ENCODE measurements around the gene CASP2. TPM values are rescaled to one million over a fixed set of nuclear protein-coding genes. Genes with fewer than 3 reads are reported as not detected.

The CASP2 gene
- total and polyA plus RNA-seq, 2 of the 13 experiments (the other 11 are each of a cell fraction or from before 2014, with no cell fraction given), result 10.2 to 13.7 TPM

DNA sequence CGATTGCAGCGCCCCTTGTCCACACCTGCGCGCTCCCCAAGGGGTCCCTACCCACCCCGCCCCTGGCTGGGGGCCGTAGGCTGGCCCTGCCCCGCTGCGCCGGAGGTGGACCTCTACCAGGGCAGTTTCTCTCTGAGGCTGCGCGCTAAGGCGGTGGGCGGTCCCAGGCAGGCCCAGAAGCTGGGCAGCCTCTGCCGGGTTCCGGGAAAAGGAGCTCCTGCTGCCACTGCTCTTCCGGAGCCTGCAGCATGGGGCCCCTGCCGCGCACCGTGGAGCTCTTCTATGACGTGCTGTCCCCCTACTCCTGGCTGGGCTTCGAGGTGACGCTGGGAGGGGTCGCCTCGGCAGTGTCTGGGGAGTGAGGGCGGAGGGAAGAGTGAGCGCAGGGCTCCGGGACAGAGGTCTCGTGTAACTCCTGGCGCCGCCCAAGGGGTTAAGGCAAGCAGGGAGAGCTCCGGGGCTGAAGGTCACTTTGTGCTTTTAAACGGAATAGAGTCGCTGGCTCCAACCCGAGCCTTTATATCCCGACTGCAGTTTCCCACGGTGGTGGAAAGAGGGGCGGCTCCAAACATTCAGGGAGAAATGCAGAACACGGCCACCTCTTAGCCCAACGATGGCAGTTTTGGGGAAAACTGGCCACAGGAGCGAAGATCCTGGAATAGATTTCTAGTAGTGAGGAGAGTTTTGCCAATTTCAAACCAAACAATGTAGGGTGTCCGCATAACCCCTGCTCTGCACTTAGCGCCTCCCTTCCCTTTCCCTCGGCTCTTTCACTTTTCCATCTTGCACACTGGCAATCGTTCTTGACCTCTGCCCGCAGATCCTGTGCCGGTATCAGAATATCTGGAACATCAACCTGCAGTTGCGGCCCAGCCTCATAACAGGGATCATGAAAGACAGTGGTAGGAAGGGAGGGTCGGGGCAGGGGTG, 24.6 kb upstream of the CASP2 start, which contains the start of gene GSTK1 (continued):
- TF ChIP-seq, protein P1, sequence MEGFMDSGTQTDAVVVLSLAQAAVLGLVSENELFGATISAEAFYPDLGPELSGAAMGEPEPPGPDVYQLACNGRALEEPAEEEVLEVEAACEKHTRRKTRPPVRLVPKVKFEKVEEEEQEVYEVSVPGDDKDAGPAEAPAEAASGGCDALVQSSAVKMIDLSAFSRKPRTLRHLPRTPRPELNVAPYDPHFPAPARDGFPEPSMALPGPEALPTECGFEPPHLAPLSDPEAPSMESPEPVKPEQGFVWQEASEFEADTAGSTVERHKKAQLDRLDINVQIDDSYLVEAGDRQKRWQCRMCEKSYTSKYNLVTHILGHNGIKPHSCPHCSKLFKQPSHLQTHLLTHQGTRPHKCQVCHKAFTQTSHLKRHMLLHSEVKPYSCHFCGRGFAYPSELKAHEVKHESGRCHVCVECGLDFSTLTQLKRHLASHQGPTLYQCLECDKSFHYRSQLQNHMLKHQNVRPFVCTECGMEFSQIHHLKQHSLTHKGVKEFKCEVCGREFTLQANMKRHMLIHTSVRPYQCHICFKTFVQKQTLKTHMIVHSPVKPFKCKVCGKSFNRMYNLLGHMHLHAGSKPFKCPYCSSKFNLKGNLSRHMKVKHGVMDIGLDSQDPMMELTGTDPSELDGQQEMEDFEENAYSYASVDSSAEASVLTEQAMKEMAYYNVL (CRISPR knock-in tag; IDR thresholded peaks at IDR 0.05; ENCODE audit: borderline replicate concordance), result peak; percentile 49; the same call in 1 of the 2 replicates
- TF ChIP-seq, protein P2, sequence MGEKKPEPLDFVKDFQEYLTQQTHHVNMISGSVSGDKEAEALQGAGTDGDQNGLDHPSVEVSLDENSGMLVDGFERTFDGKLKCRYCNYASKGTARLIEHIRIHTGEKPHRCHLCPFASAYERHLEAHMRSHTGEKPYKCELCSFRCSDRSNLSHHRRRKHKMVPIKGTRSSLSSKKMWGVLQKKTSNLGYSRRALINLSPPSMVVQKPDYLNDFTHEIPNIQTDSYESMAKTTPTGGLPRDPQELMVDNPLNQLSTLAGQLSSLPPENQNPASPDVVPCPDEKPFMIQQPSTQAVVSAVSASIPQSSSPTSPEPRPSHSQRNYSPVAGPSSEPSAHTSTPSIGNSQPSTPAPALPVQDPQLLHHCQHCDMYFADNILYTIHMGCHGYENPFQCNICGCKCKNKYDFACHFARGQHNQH (CRISPR knock-in tag; IDR thresholded peaks at IDR 0.05), result peak; percentile 76
- peak; percentile 50; the same call in 1 of the 2 replicates for TF ChIP-seq NFIC (IDR thresholded peaks at IDR 0.05; ENCODE audit: low read length)
- TF ChIP-seq ZKSCAN8 (CRISPR knock-in tag; IDR thresholded peaks at IDR 0.05; ENCODE audit: borderline replicate concordance), result peak; percentile 30; the same call in 1 of the 2 replicates
- TF ChIP-seq ZNF782 (CRISPR knock-in tag; IDR thresholded peaks at IDR 0.05; ENCODE audit: borderline replicate concordance), result peak; percentile 86; the same call in 1 of the 2 replicates
- no peak for TF ChIP-seq ZNF20 (CRISPR knock-in tag; IDR thresholded peaks at IDR 0.05)
- peak; percentile 56; the same call in 1 of the 2 replicates for TF ChIP-seq ISL2 (CRISPR knock-in tag; IDR thresholded peaks at IDR 0.05)
- no peak for TF ChIP-seq ARNT (IDR thresholded peaks at IDR 0.05)
- TF ChIP-seq, protein P3, sequence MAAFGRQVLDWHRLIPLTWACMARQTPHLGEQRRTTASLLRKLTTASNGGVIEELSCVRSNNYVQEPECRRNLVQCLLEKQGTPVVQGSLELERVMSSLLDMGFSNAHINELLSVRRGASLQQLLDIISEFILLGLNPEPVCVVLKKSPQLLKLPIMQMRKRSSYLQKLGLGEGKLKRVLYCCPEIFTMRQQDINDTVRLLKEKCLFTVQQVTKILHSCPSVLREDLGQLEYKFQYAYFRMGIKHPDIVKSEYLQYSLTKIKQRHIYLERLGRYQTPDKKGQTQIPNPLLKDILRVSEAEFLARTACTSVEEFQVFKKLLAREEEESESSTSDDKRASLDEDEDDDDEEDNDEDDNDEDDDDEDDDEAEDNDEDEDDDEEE (CRISPR knock-in tag; IDR thresholded peaks at IDR 0.05), result peak; percentile 89; the same call in 1 of the 2 replicates
- TF ChIP-seq, protein P4, sequence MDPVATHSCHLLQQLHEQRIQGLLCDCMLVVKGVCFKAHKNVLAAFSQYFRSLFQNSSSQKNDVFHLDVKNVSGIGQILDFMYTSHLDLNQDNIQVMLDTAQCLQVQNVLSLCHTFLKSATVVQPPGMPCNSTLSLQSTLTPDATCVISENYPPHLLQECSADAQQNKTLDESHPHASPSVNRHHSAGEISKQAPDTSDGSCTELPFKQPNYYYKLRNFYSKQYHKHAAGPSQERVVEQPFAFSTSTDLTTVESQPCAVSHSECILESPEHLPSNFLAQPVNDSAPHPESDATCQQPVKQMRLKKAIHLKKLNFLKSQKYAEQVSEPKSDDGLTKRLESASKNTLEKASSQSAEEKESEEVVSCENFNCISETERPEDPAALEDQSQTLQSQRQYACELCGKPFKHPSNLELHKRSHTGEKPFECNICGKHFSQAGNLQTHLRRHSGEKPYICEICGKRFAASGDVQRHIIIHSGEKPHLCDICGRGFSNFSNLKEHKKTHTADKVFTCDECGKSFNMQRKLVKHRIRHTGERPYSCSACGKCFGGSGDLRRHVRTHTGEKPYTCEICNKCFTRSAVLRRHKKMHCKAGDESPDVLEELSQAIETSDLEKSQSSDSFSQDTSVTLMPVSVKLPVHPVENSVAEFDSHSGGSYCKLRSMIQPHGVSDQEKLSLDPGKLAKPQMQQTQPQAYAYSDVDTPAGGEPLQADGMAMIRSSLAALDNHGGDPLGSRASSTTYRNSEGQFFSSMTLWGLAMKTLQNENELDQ (CRISPR knock-in tag; IDR thresholded peaks at IDR 0.05; ENCODE audit: borderline replicate concordance), result no peak
- no peak for TF ChIP-seq EZH2 (conservative IDR thresholded peaks at IDR 0.05; ENCODE audit: low read depth, low read length)
- TF ChIP-seq DNMT1 (CRISPR knock-in tag; IDR thresholded peaks at IDR 0.05), result peak; percentile 72; the same call in 1 of the 2 replicates
- peak; percentile 52; the same call in 1 of the 3 replicates for TF ChIP-seq MXI1 (IDR thresholded peaks at IDR 0.05; ENCODE audit: borderline replicate concordance, low read depth, low read length)
- TF ChIP-seq ZNF431 (CRISPR knock-in tag; IDR thresholded peaks at IDR 0.05; ENCODE audit: borderline replicate concordance, low read depth), result peak; percentile 77; the same call in 1 of the 2 replicates
- TF ChIP-seq ZNF496 (CRISPR knock-in tag; IDR thresholded peaks at IDR 0.05; ENCODE audit: insufficient replicate concordance), result no peak
- TF ChIP-seq NFE2 (CRISPR knock-in tag; IDR thresholded peaks at IDR 0.05), result no peak
- no peak for TF ChIP-seq MBD4 (IDR thresholded peaks at IDR 0.05; ENCODE audit: borderline replicate concordance, low read length)
- TF ChIP-seq FOXO1 (CRISPR knock-in tag; IDR thresholded peaks at IDR 0.05), result 0 out of 2 replicates have a peak, but pooled peaks have one; percentile 28
- TF ChIP-seq ZNF143 (CRISPR knock-in tag; IDR thresholded peaks at IDR 0.05), result 0 out of 2 replicates have a peak, but pooled peaks have one; percentile 25
- TF ChIP-seq, protein P5, sequence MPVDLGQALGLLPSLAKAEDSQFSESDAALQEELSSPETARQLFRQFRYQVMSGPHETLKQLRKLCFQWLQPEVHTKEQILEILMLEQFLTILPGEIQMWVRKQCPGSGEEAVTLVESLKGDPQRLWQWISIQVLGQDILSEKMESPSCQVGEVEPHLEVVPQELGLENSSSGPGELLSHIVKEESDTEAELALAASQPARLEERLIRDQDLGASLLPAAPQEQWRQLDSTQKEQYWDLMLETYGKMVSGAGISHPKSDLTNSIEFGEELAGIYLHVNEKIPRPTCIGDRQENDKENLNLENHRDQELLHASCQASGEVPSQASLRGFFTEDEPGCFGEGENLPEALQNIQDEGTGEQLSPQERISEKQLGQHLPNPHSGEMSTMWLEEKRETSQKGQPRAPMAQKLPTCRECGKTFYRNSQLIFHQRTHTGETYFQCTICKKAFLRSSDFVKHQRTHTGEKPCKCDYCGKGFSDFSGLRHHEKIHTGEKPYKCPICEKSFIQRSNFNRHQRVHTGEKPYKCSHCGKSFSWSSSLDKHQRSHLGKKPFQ (CRISPR knock-in tag; IDR thresholded peaks at IDR 0.05; ENCODE audit: insufficient replicate concordance), result no peak
